ENCODE data around the gene SCMH1.

- TF ChIP-seq CTCF (IDR thresholded peaks at IDR 0.05; ENCODE audit: low read length), result no peak
- no peak for TF ChIP-seq EZH2 (IDR thresholded peaks at IDR 0.05; ENCODE audit: borderline replicate concordance, low read length)
Observed at GRCh38 chr1:41162441-41162840, 79.7 kb downstream of the SCMH1 start.
